ENCODE results near the gene JAK3.
"Not testable (repeated sequence)": the region's sequence is repeated elsewhere in the genome, so short reads cannot be mapped to it uniquely, and the experiment has no call there.

The JAK3 gene

DNA sequence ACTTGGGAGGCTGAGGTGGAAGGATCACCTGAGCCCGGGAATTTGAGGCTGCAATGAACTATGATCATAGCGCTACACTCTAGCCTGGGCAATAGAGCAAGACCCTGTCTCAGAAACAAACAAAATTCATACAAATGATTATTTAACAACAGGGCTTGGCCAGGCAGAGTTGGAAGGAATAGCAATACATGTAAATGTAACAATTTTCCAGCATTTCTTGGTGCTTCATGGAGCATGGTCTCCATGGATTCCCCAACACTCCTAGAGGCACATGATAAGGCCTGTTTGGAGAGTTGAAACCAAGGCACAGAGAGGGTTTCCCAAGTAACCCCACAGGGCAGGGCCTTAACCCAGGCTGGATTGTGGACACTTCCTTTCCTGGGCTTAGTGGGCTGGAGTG, 36.7 kb downstream of the JAK3 start:
- CTCF ChIA-PET = no interaction called here
- no peak for DNase-seq (ENCODE audit: extremely low spot score)
- POLR2A ChIA-PET = no interaction called here
- TF ChIP-seq, protein P1, sequence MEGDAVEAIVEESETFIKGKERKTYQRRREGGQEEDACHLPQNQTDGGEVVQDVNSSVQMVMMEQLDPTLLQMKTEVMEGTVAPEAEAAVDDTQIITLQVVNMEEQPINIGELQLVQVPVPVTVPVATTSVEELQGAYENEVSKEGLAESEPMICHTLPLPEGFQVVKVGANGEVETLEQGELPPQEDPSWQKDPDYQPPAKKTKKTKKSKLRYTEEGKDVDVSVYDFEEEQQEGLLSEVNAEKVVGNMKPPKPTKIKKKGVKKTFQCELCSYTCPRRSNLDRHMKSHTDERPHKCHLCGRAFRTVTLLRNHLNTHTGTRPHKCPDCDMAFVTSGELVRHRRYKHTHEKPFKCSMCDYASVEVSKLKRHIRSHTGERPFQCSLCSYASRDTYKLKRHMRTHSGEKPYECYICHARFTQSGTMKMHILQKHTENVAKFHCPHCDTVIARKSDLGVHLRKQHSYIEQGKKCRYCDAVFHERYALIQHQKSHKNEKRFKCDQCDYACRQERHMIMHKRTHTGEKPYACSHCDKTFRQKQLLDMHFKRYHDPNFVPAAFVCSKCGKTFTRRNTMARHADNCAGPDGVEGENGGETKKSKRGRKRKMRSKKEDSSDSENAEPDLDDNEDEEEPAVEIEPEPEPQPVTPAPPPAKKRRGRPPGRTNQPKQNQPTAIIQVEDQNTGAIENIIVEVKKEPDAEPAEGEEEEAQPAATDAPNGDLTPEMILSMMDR (IDR thresholded peaks at IDR 0.05; ENCODE audit: control extremely low read depth, extremely low read depth, low read depth, missing control alignments) = no peak

DNA sequence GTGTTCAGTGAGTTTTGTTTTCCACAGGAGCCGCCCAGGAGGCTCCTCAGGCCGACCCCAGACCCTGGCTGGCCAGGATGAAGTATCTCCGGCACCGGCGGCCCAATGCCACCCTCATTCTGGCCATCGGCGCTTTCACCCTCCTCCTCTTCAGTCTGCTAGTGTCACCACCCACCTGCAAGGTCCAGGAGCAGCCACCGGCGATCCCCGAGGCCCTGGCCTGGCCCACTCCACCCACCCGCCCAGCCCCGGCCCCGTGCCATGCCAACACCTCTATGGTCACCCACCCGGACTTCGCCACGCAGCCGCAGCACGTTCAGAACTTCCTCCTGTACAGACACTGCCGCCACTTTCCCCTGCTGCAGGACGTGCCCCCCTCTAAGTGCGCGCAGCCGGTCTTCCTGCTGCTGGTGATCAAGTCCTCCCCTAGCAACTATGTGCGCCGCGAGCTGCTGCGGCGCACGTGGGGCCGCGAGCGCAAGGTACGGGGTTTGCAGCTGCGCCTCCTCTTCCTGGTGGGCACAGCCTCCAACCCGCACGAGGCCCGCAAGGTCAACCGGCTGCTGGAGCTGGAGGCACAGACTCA, 40.0 kb downstream of the JAK3 start:
- DNase-seq (ENCODE audit: extremely low spot score) = no peak
- CTCF ChIA-PET = interaction anchor here (1.2 to 1.7 kb wide), 3 partner anchors 11 to 52 kb away, joined by 3 to 6 read pairs (median 4); partner anchors contain the start of gene RPL18A
- TF ChIP-seq, protein P1 (IDR thresholded peaks at IDR 0.05; ENCODE audit: control extremely low read depth, extremely low read depth, low read depth, missing control alignments) = no peak
- POLR2A ChIA-PET = no interaction called here

DNA sequence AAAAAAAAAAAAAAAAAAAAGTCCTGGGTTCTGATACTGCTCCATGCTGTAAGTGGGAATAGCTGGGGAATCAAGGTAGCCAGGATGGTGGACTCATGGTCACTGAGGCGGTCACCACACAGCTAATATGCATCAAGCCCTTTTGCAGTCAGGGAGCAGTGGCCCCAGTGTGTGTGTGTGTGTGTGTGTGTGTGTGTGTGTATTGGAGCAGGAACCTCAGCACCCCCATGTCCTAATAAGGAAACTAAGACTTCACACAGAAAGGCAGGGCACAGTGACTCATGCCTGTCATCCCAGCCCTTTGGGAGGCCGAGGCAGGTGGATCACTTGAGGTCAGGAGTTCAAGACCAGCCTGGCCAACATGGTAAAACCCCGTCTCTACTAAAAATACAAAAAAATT, 40.8 kb downstream of the JAK3 start:
- CTCF ChIA-PET = no interaction called here
- TF ChIP-seq, protein P1 (IDR thresholded peaks at IDR 0.05; ENCODE audit: control extremely low read depth, extremely low read depth, low read depth, missing control alignments) = no peak
- DNase-seq (ENCODE audit: extremely low spot score) = no peak
- POLR2A ChIA-PET = no interaction called here

DNA sequence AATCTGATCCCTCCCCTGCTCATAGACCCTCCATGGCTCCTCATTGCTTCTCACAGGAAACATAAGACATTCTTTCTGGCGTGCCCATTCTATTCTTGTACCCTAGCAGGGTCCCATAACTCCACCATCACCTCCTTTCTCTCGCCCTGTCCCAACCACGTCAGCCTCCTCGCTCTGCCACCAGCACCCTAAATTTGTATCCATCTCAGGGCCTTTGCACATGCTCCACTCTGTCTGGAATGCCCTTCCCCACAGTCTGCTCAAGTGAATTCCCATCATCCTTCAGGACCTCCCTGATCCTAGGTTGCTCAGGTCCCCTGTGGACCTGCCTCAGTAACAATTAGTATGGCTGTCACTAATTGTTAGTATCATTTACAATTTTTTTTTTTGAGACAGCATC, 42.4 kb downstream of the JAK3 start:
- DNase-seq (ENCODE audit: extremely low spot score) = no peak
- TF ChIP-seq, protein P1 (IDR thresholded peaks at IDR 0.05; ENCODE audit: control extremely low read depth, extremely low read depth, low read depth, missing control alignments) = no peak
- ChIA-PET CTCF (interaction anchor here (2.3 kb wide), 1 partner anchor 39 kb away, joined by 5 read pairs; no protein-coding TSS in a partner anchor), POLR2A (interaction anchor here (0.6 to 0.7 kb wide), 2 partner anchors 54 to 401 kb away, joined by 6 to 10 read pairs; no protein-coding TSS in a partner anchor)

DNA sequence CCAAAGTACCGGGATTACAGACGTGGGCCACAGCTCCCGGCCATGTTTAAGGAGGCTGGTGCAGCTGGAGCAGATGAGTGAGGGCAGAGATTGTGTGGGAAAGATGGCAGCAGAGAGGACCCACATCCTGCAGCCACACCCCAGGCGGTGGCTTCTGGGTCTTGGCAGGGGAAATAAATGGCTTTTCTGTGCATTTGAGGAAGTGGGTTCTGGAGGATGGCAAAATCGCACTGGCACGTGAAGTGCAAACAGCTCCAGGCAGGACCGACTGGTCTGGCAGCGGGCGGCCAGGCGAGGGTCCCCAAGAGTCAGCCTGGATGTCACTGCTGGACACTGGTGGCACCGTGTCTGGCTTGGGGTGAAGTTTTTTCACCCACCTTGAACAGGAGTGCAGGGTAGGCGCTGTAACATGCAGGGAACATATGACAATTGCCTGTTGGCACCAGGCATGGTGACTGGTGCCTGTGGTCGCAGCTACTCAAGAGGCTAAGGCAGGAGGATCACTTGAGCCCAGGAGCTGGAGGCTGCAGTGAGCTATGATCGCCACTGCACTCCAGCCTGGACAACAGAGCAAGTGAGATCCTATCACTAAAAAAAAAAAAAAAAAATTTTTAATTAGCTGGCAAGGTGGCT, 44.4 kb downstream of the JAK3 start:
- ChIA-PET CTCF (interaction anchor here (0.6 to 1.9 kb wide), 5 partner anchors 10 to 307 kb away, joined by 3 to 8 read pairs (median 4); no protein-coding TSS in a partner anchor), POLR2A (interaction anchor here (0.6 kb wide), 1 partner anchor 19 kb away, joined by 4 read pairs; no protein-coding TSS in a partner anchor)
- TF ChIP-seq, protein P1 (IDR thresholded peaks at IDR 0.05; ENCODE audit: control extremely low read depth, extremely low read depth, low read depth, missing control alignments) = no peak
- DNase-seq (ENCODE audit: extremely low spot score) = no peak

DNA sequence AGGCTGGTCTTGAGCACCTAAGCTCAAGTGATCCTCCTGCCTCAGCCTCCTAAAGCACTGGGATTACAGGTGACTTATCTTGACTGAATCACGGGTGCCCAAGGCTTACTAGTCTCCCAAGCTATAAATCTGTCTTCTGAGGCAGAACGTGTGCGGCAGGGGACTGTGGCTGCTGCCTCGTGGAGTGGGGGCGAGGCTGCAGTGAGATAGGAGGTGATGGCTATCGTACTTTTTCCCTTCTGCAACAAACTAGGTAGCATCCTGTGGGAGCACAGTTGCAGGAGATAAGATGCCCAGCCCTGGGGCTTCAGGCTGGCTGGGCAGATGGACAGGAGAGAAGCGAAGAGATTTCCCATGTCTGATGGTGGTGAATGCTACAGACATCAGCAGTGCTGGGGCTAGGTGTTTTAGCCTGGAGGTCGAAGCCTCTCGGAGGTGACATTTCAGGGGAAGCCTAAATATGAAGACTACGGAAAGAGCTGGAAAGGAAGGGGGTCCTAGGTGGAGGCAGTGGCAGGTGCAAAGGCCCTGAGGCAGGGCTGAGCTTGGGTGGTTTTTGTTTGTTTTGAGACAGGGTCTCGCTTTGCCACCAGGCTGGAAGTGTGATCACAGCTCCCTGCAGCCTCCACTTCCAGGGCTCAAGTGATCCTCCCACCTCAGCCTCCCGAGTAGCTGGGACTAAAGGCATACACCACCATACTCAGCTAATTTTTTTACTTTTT, 45.5 kb downstream of the JAK3 start:
- CTCF ChIA-PET = interaction anchor here (1.9 kb wide), 1 partner anchor 18 kb away, joined by 8 read pairs; no protein-coding TSS in a partner anchor
- TF ChIP-seq, protein P1 (IDR thresholded peaks at IDR 0.05; ENCODE audit: control extremely low read depth, extremely low read depth, low read depth, missing control alignments) = no peak
- POLR2A ChIA-PET = interaction anchor here (0.6 kb wide), 1 partner anchor 57 kb away, joined by 6 read pairs; no protein-coding TSS in a partner anchor
- no peak for DNase-seq (ENCODE audit: extremely low spot score)

DNA sequence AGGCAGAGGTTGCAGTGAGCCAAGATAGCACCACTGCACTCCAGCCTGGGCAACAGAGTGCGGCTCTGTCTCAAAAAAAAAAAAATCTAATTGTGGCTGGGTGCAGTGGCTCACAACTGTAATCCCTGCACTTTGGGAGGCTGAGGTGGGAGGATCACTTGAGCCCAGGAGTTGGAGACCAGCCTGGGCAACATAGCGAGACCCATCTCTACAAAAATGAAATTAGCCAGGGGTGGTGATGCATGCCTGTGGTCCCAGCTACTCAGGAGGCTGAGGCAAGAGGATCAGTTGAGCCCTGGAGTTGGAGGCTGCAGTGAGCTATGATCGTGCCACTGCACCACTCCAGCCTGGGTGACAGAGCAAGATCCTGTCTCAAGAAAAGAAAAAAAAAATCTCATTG, 49.2 kb downstream of the JAK3 start:
- CTCF ChIA-PET = interaction anchor here (2.1 kb wide), 1 partner anchor 15 kb away, joined by 7 read pairs; no protein-coding TSS in a partner anchor
- DNase-seq (ENCODE audit: extremely low spot score); POLR2A ChIA-PET: not testable (repeated sequence)
